ENCODE measurements around the gene TMEM205.

The TMEM205 gene

DNA sequence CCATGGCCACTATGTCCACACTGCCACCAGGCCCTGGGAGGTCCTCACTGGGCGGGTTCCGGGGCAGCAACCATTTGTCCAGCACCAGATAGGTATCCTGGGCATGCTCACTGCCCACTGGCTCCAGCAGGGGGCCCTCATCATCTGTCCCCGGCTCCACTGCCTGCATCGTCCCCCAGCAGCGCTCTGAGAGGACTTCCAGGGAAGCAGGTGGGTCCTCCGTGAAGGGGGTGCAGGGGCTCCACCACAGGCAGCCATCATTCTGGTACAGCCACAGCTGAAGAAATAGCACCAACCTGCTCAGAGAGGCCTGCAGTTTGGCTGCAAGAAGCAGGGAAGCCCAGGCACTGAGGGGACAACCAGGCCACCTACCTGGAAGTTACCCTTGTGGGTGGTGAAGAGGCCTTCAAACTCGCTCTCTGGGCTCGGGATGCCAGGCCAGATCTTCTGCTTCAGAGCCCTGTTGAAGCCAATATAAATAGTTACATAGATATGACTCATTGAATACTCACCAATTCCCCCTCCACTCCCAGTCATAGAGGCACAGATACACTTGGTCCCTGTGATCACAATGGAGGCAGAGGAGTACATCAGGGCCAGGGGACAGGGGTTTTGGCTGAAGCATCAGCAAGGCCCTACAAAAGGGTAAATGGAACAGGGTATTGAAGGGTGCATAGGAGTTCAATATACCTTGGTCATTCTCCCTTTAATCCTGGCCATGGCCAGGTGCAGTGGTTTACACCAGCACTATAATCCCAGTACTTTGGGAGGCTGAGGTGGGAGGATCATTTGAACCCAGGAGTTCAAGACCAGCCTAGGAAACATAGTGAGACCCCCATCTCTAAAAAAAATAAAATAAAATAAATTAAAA is 32.5 kb upstream of the TMEM205 start:
- H3K56ac ChIP-seq (ENCODE audit: low read length), result peak overlapping the region; percentile 5
- H3K4me3 ChIP-seq (ENCODE audit: low read length), result no peak overlapping the region
- no peak overlapping the region for H3K23ac ChIP-seq (ENCODE audit: low read length)
- H3K27ac ChIP-seq (ENCODE audit: low read depth, low read length), result no peak overlapping the region
- no peaks in the 10 kb centered on the region for H3K79me1 ChIP-seq (ENCODE audit: low read length)
- no peaks in the 10 kb centered on the region for H3K4me1 ChIP-seq (ENCODE audit: control insufficient read depth, low read depth, low read length)
- H3K4ac ChIP-seq (ENCODE audit: low read depth, low read length), result no peak overlapping the region
- H3K18ac ChIP-seq (ENCODE audit: low read length), result no peak overlapping the region
- no peak overlapping the region for H3K4me2 ChIP-seq (ENCODE audit: low read length)
- no peak overlapping the region for H2BK120ac ChIP-seq (ENCODE audit: low read depth, low read length)
- no peaks in the 10 kb centered on the region for H3K79me2 ChIP-seq (ENCODE audit: control insufficient read depth, insufficient read depth, low read length)
- no peak overlapping the region for H3K9ac ChIP-seq (ENCODE audit: low read length)
- no peak overlapping the region for H4K5ac ChIP-seq (ENCODE audit: low read length)
- peak; percentile 75 for DNase-seq
- no peak overlapping the region for H4K8ac ChIP-seq (ENCODE audit: low read depth, low read length)
- no CpG with 5 or more reads among the region's 8 CpGs for WGBS (ENCODE audit: extremely low coverage, insufficient coverage, low lambda C conversion rate)
- H2AK5ac ChIP-seq (ENCODE audit: low read length), result no peak overlapping the region
- H2BK5ac ChIP-seq (ENCODE audit: low read length), result no peak overlapping the region
- H3K36me3 ChIP-seq (ENCODE audit: control insufficient read depth, insufficient read depth, low read length), result no peaks in the 10 kb centered on the region
- no peaks in the 10 kb centered on the region for H3K27me3 ChIP-seq (ENCODE audit: insufficient read depth, low read length, poor library complexity)
- H2BK15ac ChIP-seq (replicated peaks; ENCODE audit: low read depth), result no peak overlapping the region

DNA sequence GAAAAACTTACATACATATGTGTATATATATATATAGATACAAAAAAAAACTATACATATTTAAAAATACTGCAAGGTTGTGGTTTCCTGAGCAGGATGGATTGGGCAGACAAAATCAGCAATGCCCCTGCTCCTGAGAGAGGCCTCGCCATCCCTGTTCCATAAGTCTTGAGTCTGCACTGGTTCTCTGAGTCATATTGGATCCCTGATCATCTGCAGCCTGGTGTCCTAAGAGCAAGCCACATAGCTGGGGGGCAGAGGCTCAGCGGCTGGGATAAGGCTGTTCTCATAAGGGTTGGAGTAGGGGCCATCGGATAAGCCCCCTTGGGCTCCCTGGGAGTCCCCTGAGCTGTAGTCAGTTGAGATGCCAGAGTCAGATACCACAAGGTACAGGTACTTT is 31.7 kb upstream of the TMEM205 start:
- Histone ChIP-seq H3K27me3 (ENCODE audit: insufficient read depth, low read length, poor library complexity) (no peaks in the 10 kb centered on the region), H3K23ac (ENCODE audit: low read length) (no peak overlapping the region), H3K79me1 (ENCODE audit: low read length) (no peaks in the 10 kb centered on the region), H3K36me3 (ENCODE audit: control insufficient read depth, insufficient read depth, low read length) (no peaks in the 10 kb centered on the region), H3K4ac (ENCODE audit: low read depth, low read length) (no peak overlapping the region), H2AK5ac (ENCODE audit: low read length) (no peak overlapping the region), H3K9ac (ENCODE audit: low read length) (no peak overlapping the region), H4K5ac (ENCODE audit: low read length) (no peak overlapping the region), H3K4me1 (ENCODE audit: control insufficient read depth, low read depth, low read length) (no peaks in the 10 kb centered on the region), H4K8ac (ENCODE audit: low read depth, low read length) (no peak overlapping the region), H3K79me2 (ENCODE audit: control insufficient read depth, insufficient read depth, low read length) (no peaks in the 10 kb centered on the region), H3K4me2 (ENCODE audit: low read length) (no peak overlapping the region), H2BK5ac (ENCODE audit: low read length) (no peak overlapping the region), H2BK15ac (replicated peaks; ENCODE audit: low read depth) (no peak overlapping the region), H3K27ac (ENCODE audit: low read depth, low read length) (no peak overlapping the region), H2BK120ac (ENCODE audit: low read depth, low read length) (no peak overlapping the region), H3K4me3 (ENCODE audit: low read length) (no peak overlapping the region), H3K18ac (ENCODE audit: low read length) (no peak overlapping the region), H3K56ac (ENCODE audit: low read length) (no peak overlapping the region)
- WGBS (ENCODE audit: extremely low coverage, insufficient coverage, low lambda C conversion rate), result no CpG with 5 or more reads among the region's 3 CpGs
- DNase-seq, result no peak

DNA sequence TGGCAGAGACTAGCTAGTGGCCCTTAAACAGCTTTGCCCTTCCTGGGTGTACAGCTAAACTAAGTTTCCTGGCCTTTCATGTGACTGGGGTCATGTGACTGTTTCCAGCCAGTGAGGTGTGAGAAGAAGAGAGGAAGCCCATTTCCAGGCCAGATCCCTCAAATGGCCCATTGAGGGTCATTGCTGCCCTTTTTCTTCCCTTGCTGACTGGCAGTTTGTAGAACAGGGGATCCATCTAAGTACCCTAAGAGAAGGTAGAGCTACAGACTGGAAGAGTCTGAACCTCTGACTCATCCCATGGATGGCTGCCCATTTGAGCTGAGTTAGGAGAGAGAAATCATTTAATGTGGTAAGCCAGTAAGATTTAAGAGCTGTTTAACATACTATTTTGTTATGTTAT is 31.2 kb upstream of the TMEM205 start:
- Histone ChIP-seq H3K4ac (ENCODE audit: low read depth, low read length) (no peak overlapping the region), H3K4me1 (ENCODE audit: control insufficient read depth, low read depth, low read length) (no peaks in the 10 kb centered on the region), H3K23ac (ENCODE audit: low read length) (no peak overlapping the region), H3K9ac (ENCODE audit: low read length) (no peak overlapping the region), H3K4me3 (ENCODE audit: low read length) (no peak overlapping the region), H3K18ac (ENCODE audit: low read length) (no peak overlapping the region), H4K8ac (ENCODE audit: low read depth, low read length) (no peak overlapping the region), H3K36me3 (ENCODE audit: control insufficient read depth, insufficient read depth, low read length) (no peaks in the 10 kb centered on the region), H3K4me2 (ENCODE audit: low read length) (no peak overlapping the region), H2BK120ac (ENCODE audit: low read depth, low read length) (no peak overlapping the region), H3K79me1 (ENCODE audit: low read length) (no peaks in the 10 kb centered on the region), H2BK15ac (replicated peaks; ENCODE audit: low read depth) (no peak overlapping the region), H4K5ac (ENCODE audit: low read length) (peak overlapping the region; percentile 97), H2AK5ac (ENCODE audit: low read length) (no peak overlapping the region), H3K79me2 (ENCODE audit: control insufficient read depth, insufficient read depth, low read length) (no peaks in the 10 kb centered on the region), H3K56ac (ENCODE audit: low read length) (no peak overlapping the region), H3K27ac (ENCODE audit: low read depth, low read length) (no peak overlapping the region), H2BK5ac (ENCODE audit: low read length) (no peak overlapping the region), H3K27me3 (ENCODE audit: insufficient read depth, low read length, poor library complexity) (no peaks in the 10 kb centered on the region)
- DNase-seq, result no peak

DNA sequence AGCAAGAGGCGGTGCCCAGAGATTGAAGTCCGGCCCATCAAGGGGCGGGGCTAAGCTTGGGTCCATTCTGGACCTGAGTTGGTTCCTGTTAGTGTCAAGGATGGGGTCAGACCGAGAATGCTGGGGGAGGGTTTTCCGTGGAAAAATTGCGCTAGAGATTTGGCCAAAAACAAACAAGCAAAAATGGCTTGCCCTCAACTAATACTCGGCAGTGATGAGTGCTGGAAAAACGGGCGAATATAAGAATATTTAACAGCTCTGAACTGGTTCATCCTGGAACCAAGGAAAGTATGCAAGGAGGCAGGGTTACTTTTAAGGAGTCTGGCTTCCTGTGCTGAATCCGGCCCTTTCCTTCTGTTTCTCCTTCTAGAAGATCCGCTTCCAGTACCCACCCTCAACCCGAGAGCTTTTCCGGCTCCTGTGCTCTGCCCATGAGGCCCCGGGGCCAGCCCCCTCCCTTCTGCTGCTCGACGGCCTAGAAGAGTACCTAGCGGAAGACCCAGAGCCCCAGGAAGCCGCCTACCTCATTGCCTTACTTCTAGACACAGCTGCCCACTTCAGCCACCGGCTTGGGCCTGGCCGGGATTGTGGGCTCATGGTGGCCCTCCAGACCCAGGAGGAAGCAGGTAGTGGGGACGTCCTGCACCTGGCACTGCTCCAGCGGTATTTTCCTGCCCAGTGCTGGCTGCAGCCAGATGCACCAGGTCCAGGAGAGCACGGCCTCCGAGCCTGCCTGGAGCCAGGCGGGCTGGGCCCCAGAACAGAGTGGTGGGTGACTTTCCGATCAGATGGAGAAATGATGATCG is 29.3 kb upstream of the TMEM205 start:
- Histone ChIP-seq H3K9ac (ENCODE audit: low read length) (peak overlapping the region; percentile 63), H3K36me3 (ENCODE audit: control insufficient read depth, insufficient read depth, low read length) (no peaks in the 10 kb centered on the region), H3K56ac (ENCODE audit: low read length) (peak overlapping the region; percentile 88), H3K79me1 (ENCODE audit: low read length) (no peaks in the 10 kb centered on the region), H2AK5ac (ENCODE audit: low read length) (no peak overlapping the region), H4K5ac (ENCODE audit: low read length) (no peak overlapping the region), H4K8ac (ENCODE audit: low read depth, low read length) (no peak overlapping the region), H2BK5ac (ENCODE audit: low read length) (no peak overlapping the region), H3K27me3 (ENCODE audit: insufficient read depth, low read length, poor library complexity) (no peaks in the 10 kb centered on the region), H3K4me3 (ENCODE audit: low read length) (peak overlapping the region; percentile 46), H3K27ac (ENCODE audit: low read depth, low read length) (peak overlapping the region; percentile 20), H3K18ac (ENCODE audit: low read length) (peak overlapping the region; percentile 7), H3K4me1 (ENCODE audit: control insufficient read depth, low read depth, low read length) (no peaks in the 10 kb centered on the region), H3K4me2 (ENCODE audit: low read length) (peak overlapping the region; percentile 65), H3K23ac (ENCODE audit: low read length) (no peak overlapping the region), H2BK120ac (ENCODE audit: low read depth, low read length) (no peak overlapping the region), H3K79me2 (ENCODE audit: control insufficient read depth, insufficient read depth, low read length) (no peaks in the 10 kb centered on the region), H2BK15ac (replicated peaks; ENCODE audit: low read depth) (no peak overlapping the region), H3K4ac (ENCODE audit: low read depth, low read length) (peak overlapping the region; percentile 17)
- DNase-seq, result peak; percentile 72
- WGBS (ENCODE audit: extremely low coverage, insufficient coverage, low lambda C conversion rate), result no CpG with 5 or more reads among the region's 27 CpGs

DNA sequence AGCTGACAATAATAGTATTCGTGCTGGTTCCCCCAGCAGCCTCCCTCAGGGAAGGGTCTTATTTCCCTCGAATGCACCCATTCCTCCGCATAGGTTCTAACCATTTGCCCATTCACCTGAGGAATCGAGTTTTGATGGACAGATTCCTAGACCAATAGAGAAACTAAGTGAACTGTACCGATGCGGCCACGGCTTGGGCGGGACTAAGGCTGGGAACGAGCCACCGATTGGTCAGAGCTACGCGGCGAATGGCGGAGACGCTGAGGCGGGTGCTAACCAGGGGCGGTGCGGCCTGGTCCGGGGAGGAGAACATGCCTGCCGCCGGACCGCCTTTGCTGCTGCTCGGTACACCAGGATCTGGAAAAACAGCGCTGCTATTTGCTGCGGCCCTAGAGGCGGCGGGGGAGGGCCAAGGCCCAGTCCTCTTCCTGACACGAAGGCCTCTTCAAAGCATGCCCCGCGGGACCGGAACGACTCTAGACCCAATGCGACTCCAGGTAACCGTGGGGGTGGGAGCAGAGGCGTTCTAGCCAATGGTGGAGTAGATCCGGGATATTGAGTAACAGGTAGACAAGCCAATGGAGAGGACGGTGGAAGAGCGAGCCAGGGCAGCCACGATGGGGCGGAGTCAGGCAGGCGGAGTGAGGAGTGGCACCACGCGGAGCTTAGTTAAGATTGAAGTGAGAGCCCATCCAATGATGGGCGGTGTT is 28.5 kb upstream of the TMEM205 start, which contains the start of gene SWSAP1:
TSS of gene SWSAP1 (plus strand) at position 234 of the 710 bp plus-strand sequence. CDS start at position 249, 15 bp downstream.
- Histone ChIP-seq H3K79me2 (ENCODE audit: control insufficient read depth, insufficient read depth, low read length) (no peaks in the 10 kb centered on the region), H2BK120ac (ENCODE audit: low read depth, low read length) (no peak within 1 kb of the TSS)

More for the DNA sequence above, 28.5 kb upstream of the TMEM205 start, which contains the start of gene SWSAP1:
- no peak within 1 kb of the TSS for H4K8ac ChIP-seq (ENCODE audit: low read depth, low read length)
- peak within 1 kb of the TSS; percentile 47 for H2BK5ac ChIP-seq (ENCODE audit: low read length)
- peak within 1 kb of the TSS; percentile 93 for H3K4ac ChIP-seq (ENCODE audit: low read depth, low read length)
- peak; percentile 100 for DNase-seq
- no CpG with 5 or more reads among the region's 44 CpGs for WGBS (ENCODE audit: extremely low coverage, insufficient coverage, low lambda C conversion rate)
- H3K4me1 ChIP-seq (ENCODE audit: control insufficient read depth, low read depth, low read length), result no peaks in the 10 kb centered on the region
- H3K36me3 ChIP-seq (ENCODE audit: control insufficient read depth, insufficient read depth, low read length), result no peaks in the 10 kb centered on the region
- no peaks in the 10 kb centered on the region for H3K27me3 ChIP-seq (ENCODE audit: insufficient read depth, low read length, poor library complexity)
- H3K4me2 ChIP-seq (ENCODE audit: low read length), result peak within 1 kb of the TSS; percentile 65
- peak within 1 kb of the TSS; percentile 85 for H3K27ac ChIP-seq (ENCODE audit: low read depth, low read length)
- H3K79me1 ChIP-seq (ENCODE audit: low read length), result no peaks in the 10 kb centered on the region
- no peak within 1 kb of the TSS for H3K23ac ChIP-seq (ENCODE audit: low read length)
- H2BK15ac ChIP-seq (replicated peaks; ENCODE audit: low read depth), result no peak within 1 kb of the TSS
- no peak within 1 kb of the TSS for H2AK5ac ChIP-seq (ENCODE audit: low read length)
- H4K5ac ChIP-seq (ENCODE audit: low read length), result no peak within 1 kb of the TSS
- peak within 1 kb of the TSS; percentile 82 for H3K9ac ChIP-seq (ENCODE audit: low read length)
- H3K18ac ChIP-seq (ENCODE audit: low read length), result peak within 1 kb of the TSS; percentile 92
- H3K4me3 ChIP-seq (ENCODE audit: low read length), result peak within 1 kb of the TSS; percentile 53
- H3K56ac ChIP-seq (ENCODE audit: low read length), result peak within 1 kb of the TSS; percentile 92
